NCI-H1105 (cell line): Measurements from ENCODE around the gene BMX.

Source experiments
- DNase-seq: peaks from one replicate; lab custom pipeline; 2025; lab: John Stamatoyannopoulos, UW

BMX gene

DNA sequence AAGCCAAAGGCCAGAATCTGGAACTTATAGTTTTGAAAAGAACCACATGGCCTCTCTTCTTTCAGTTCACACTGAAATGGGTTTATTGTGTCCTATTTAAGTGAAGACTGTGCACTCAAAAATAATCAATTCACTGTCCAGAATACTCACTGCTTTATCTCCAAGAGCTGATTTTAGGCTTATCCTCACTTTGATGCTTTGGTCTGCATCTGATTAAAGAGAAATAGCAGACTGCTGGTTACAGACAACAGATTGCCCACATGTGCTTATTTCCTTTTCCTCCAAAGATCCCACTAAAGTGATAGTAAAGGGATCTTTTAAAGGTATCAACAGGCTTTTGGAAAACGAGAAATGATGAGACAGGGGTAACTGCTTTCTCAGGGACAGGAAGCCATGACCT is 69.5 kb downstream of the BMX start:
- DNase-seq, result no peak

DNA sequence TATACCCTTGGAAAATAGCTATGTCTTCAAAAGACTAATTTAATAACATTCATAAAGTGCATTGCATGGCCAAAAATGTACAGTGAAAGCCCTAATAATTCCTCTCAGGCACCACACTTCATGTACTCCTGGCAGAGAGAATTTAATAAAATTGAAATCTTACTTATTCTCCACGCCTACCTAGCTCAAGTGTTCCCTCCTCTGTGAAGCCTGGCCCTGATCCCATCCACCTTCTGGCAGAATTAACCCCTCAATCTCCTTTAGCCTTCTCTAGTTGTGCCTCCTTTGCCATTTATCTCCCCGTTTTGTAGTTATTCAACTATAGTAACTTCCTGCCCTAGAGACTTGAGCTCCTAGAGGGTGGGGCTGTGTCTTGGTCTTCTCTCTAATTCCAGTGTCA is 73.4 kb downstream of the BMX start:
- DNase-seq, result no peak

GRCh38 chrX:15576019-15576418 is 75.4 kb downstream of the BMX start:
- DNase-seq, result no peak

DNA sequence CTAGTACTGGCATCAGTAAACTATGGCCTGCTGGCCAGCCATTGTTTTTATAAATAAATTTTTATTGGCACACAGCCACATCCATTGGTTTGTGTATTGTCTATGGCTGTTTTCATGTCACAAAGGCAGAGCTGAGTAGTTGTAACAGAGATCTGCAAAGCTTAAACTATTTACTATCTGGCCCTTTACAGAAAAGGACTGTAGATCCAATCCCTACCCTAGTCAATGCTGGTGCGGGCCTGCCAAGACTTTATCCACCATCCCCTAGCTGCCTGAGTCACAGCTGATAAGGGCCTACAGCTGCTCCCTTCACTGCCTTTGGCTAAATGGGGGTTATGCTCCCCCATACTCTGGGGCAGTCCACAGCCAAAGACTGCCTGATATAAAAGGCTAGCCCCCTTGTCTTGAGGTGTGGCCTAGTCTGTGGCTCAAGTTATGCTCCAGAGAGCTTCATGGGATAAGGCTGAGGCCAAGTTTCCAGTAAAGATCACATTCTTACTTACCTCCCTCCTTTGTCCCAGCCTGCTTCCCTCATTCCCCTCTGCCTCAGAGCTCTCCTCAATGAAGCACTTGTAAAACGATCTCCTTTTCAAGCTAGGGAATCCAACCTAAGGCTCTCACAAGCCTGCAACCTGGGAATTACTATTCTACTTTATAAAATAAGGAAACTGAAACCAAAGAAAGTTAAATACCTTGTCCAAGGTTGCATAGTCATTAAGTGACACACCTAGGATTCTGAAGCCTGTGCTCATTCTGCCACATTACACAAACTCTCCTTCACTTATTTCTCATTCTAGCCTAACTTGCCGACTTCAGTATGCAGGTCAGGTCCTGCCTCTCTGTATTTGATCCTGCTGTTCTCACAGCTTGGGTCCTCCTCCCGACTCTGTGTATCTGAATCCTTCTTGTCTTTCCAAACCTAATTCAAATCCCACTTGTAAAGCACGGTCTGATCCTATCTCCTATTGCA is 79.5 kb downstream of the BMX start:
- no peak for DNase-seq

DNA sequence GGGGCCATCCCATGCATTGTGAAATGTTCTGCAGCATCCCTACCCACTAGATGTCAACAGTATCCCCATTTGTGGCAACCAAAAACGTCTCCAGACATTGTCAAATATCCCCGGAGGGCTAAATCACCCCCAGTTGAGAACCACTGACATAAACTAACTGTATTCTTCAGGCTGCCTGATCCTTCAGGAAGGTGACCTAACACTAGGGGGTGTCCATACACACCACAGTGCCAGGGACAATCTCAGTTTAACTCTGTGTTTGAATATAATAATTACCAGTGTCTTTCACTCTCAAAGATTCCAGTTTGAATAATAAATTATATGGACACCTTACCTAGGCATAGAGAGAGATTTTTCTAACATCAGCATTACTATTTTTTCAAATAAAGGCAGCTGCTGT is 93.8 kb downstream of the BMX start:
- no peak for DNase-seq

GRCh38 chrX:15598026-15598425 is 97.4 kb downstream of the BMX start:
- DNase-seq, result no peak

DNA sequence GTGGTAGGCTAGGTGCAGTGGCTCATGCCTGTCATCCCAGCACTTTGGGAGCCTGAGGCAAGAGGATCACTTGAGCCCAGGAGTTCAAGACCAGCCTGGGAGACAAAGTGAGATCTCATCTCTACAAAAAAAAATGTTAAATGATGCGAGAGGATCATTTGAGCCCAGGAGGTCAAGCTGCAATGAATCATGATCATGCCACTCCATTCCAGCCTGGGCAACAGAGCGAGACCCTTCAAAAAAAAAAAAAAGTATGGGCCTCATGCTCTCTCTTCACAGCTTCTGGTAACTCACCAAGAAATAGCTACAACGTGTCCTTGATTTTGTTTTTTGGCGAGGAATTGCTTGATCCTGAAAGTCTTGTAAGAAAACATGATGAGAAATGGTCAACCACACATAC is 98.9 kb downstream of the BMX start:
- DNase-seq, result no peak

DNA sequence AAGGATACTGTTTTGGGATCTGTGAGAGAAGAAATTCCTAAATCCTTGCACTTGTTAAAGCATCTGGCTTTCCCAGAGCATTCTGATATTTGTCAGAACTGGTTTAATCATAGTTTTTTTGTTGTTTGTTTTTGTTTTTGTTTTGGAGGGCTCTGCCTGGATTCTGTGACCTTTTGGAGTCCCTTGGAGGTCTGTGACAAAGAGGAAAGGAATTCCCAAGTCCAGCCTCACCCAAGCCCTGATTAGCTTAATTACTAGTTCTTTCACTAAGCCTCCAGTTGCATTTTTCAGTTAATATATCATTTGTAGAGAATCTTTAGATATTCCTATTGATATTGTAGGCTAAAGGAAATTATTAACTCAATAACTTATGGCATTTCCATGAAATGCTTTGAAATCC is 99.4 kb downstream of the BMX start:
- DNase-seq, result no peak

GRCh38 chrX:15600745-15601144 is 100.1 kb downstream of the BMX start, which contains the start of gene ACE2:
Gene ACE2 (minus strand): TSS chrX:15600960. CDS start chrX:15600911, 49 bp downstream.
- no peak for DNase-seq

DNA sequence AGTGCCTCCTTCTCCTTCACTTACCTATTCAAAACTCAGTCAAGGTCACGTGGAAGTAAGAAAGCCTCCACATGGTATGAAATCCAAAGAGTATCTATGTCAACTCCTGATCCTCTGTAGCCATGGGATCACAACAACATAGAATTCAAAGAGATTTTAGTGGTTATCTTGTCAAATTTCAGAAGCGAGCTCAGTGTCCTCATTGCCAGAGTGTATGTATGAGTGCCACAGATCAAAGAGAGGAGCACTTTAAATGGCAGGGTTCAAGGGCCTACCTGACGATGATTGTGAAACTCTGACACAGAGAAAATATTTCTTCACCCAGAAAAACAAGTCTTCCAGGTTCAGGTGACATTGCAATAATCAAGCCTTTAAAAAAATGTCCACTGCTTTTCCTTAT is 101.3 kb downstream of the BMX start:
- DNase-seq, result no peak

GRCh38 chrX:15602761-15603160 is 102.2 kb downstream of the BMX start:
- no peak for DNase-seq

DNA sequence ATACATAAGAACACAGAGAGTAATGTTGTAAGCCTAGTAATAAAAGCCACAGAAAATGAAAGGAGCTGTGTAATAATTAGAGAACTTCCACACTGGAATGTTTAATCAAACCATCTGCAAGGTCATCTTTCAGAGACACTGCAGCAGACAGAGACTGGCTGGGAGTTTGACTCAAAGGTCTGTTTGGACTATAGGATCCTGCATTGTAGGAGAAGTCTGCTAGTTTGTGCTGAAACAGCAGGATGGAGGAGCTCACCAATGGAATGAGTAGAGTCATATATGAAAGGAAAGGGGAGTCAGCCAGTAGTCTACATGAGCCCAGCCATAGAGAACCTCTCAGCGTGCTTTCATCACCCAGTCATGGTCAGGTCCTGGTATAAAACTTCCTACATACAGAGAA is 104.6 kb downstream of the BMX start:
- no peak for DNase-seq
